SK-N-SH treated with all-trans-retinoic acid at 6 μM for 48 hours (cell line): ENCODE measurements around the gene STAMBP.

Experiments used
- ATAC-seq: fragments of 200-7000 bp; cut with Tn5 transposase; 3 replicates; pipeline ENCODE4 v1.9.1; 2020; ENCODE audit warnings: mild to moderate bottlenecking, moderate library complexity
- ARNTL ChIP-seq: fragments of 450-650 bp; formaldehyde crosslinking; IDR thresholded peaks from 2 replicates; pipeline ENCODE4 v1.5.0; 2020; ENCODE audit warnings: low read depth, mild to moderate bottlenecking, moderate library complexity, borderline replicate concordance
- BACH2 ChIP-seq: fragments of 250-450 bp; sonication (Bioruptor Pico); IDR thresholded peaks from 2 replicates; pipeline ENCODE4 v1.9.0; 2021; ENCODE audit warnings: mild to moderate bottlenecking, borderline replicate concordance
- CSDC2 ChIP-seq: fragments of 250-450 bp; sonication (Bioruptor Pico); IDR thresholded peaks from 2 replicates; pipeline ENCODE4 v1.5.0; 2020; ENCODE audit warnings: mild to moderate bottlenecking, moderate library complexity
- ESRRG ChIP-seq: fragments of 250-450 bp; sonication (Bioruptor Pico); IDR thresholded peaks from 2 replicates; pipeline ENCODE4 v1.6.1; 2021; ENCODE audit warnings: mild to moderate bottlenecking
- GLIS3 ChIP-seq: fragments of 250-450 bp; sonication (Bioruptor Pico); IDR thresholded peaks from 2 replicates; pipeline ENCODE4 v1.5.0; 2020; ENCODE audit warnings: mild to moderate bottlenecking, moderate library complexity
- ISL1 ChIP-seq: fragments of 250-450 bp; sonication (Bioruptor Pico); IDR thresholded peaks from 2 replicates; pipeline ENCODE4 v2.1.2; 2022; ENCODE audit warnings: mild to moderate bottlenecking, moderate library complexity
- PATZ1 ChIP-seq: fragments of 250-450 bp; sonication (Bioruptor Pico); IDR thresholded peaks from 2 replicates; pipeline ENCODE4 v1.8.0; 2020; ENCODE audit warnings: mild to moderate bottlenecking, moderate library complexity, borderline replicate concordance
- POU6F1 ChIP-seq: fragments of 250-450 bp; sonication (Bioruptor Pico); IDR thresholded peaks from 2 replicates; pipeline ENCODE4 v1.8.0; 2021; ENCODE audit warnings: low read depth, mild to moderate bottlenecking, moderate library complexity, borderline replicate concordance
- PPARA ChIP-seq: fragments of 250-450 bp; sonication (Bioruptor Pico); IDR thresholded peaks from 2 replicates; pipeline ENCODE4 v1.5.0; 2020; ENCODE audit warnings: mild to moderate bottlenecking, borderline replicate concordance
- RARB ChIP-seq: fragments of 250-450 bp; sonication (Bioruptor Pico); IDR thresholded peaks from 2 replicates; pipeline ENCODE4 v1.8.0; 2021; ENCODE audit warnings: mild to moderate bottlenecking, moderate library complexity
- SNAI2 ChIP-seq: fragments of 250-450 bp; sonication (Bioruptor Pico); IDR thresholded peaks from 2 replicates; pipeline ENCODE4 v1.5.0; 2020; ENCODE audit warnings: mild to moderate bottlenecking, moderate library complexity
- TCF4 ChIP-seq: fragments of 250-450 bp; sonication (Bioruptor Pico); IDR thresholded peaks from 2 replicates; pipeline ENCODE4 v1.8.0; 2021; ENCODE audit warnings: mild to moderate bottlenecking, moderate library complexity, borderline replicate concordance
- TOX ChIP-seq: fragments of 250-450 bp; sonication (Bioruptor Pico); IDR thresholded peaks from 2 replicates; pipeline ENCODE4 v1.8.0; 2021; ENCODE audit warnings: mild to moderate bottlenecking, moderate library complexity, borderline replicate concordance
- ZC3H10 ChIP-seq: fragments of 250-450 bp; sonication (Bioruptor Pico); IDR thresholded peaks from 2 replicates; pipeline ENCODE4 v1.5.1; 2021; ENCODE audit warnings: mild to moderate bottlenecking, moderate library complexity
- ZFP3 ChIP-seq: fragments of 250-450 bp; sonication (Bioruptor Pico); IDR thresholded peaks from 2 replicates; pipeline ENCODE4 v1.5.0; 2020; ENCODE audit warnings: mild to moderate bottlenecking, moderate library complexity
- ZNF565 ChIP-seq: fragments of 450-650 bp; formaldehyde crosslinking; conservative IDR thresholded peaks from 2 replicates; pipeline ENCODE4 v1.5.0; 2020; ENCODE audit warnings: low read depth, mild to moderate bottlenecking, moderate library complexity
- ZNF70 ChIP-seq: fragments of 450-650 bp; formaldehyde crosslinking; IDR thresholded peaks from 2 replicates; pipeline ENCODE4 v1.5.0; 2020; ENCODE audit warnings: mild to moderate bottlenecking, moderate library complexity
- TF ChIP-seq, protein P1 (sequence below): fragments of 250-450 bp; sonication (Bioruptor Pico); IDR thresholded peaks from 2 replicates; pipeline ENCODE4 v1.5.1; 2021; ENCODE audit warnings: mild to moderate bottlenecking, moderate library complexity
- TF ChIP-seq, protein P2 (sequence below): fragments of 250-450 bp; sonication (Bioruptor Pico); IDR thresholded peaks from 2 replicates; pipeline ENCODE4 v1.5.0; 2020; ENCODE audit warnings: mild to moderate bottlenecking, moderate library complexity
- TF ChIP-seq, protein P3 (sequence below): fragments of 250-450 bp; sonication (Bioruptor Pico); IDR thresholded peaks from 2 replicates; pipeline ENCODE4 v1.5.1; 2020; ENCODE audit warnings: low read depth, mild to moderate bottlenecking, moderate library complexity

STAMBP gene

DNA sequence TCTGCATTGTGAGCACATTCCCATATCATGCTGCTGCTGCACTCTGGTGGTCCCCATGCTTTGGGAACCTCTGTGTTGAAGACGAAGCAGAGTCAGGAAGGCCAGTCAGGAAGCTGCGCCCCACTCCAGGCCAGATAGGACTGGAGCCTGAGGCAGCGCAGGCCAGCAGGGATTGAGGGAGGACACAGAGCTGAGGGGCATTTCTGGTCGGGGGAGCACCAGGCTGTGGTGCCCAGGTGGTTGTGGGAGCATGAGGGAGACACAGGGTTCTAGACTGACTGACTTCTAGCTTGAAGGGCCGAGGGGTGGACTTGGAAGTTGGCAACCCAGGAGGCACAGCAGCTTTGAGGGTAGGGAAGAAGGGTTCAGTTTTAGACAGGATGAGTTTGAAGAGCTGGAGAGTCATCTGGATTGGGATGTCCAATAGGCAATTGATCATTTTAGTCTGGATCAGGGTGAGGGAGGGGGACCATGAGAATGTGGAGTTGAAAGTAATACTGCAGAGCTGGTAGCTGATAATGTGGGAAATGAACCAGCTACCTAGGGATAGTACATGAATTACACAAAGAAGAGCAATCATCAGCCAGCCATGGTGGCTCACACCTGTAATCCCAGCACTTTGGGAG lies 62.6 kb downstream of the STAMBP start:
- no peak for TF ChIP-seq ARNTL (CRISPR knock-in tag)
- no peak for ATAC-seq

DNA sequence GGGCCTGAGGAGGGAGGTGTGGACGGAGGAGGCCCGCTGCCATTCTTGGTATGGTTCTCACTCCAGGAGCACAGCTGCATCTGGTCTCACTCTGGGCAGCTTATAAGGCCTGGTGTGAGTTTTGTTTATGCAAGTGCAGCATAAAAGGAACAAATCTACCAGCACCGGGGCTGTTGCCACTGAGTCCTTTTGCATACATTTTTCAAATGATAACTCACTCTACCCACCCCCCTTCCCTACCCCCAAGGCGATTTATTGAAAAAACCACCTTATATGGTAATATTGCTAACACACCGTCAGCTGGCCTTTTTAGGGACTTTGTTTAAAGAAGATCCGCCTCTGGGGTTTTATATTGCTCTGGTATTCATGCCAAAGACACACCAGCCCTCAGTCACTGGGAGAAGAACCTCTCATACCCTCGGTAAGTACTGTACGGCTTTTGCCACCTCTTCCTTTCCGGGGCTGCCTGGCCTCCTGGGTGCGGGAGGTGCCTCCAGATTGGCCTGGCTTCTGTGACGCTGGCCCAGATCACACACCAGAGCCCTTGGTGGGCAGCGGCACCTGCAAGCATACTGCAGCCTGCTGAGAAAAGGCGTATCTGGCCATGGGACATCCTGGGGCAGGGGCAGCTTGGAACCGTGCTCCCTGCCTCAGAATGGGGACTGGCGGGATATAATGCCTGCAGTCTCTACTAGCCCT lies 64.0 kb downstream of the STAMBP start, which contains the start of gene ACTG2:
ACTG2 (plus strand) TSS at position 378 of the 699 bp plus-strand sequence. CDS start 8,304 bp downstream, outside the sequence.
- ATAC-seq: no peak
- TF ChIP-seq CSDC2 (CRISPR knock-in tag) (no peak), ZFP3 (CRISPR knock-in tag) (no peak), PPARA (CRISPR knock-in tag) (no peak), ISL1 (no peak), GLIS3 (CRISPR knock-in tag) (no peak), ARNTL (CRISPR knock-in tag) (no peak), PATZ1 (CRISPR knock-in tag) (no peak), ZC3H10 (CRISPR knock-in tag) (no peak), TOX (CRISPR knock-in tag) (no peak)
- TF ChIP-seq, protein P1, sequence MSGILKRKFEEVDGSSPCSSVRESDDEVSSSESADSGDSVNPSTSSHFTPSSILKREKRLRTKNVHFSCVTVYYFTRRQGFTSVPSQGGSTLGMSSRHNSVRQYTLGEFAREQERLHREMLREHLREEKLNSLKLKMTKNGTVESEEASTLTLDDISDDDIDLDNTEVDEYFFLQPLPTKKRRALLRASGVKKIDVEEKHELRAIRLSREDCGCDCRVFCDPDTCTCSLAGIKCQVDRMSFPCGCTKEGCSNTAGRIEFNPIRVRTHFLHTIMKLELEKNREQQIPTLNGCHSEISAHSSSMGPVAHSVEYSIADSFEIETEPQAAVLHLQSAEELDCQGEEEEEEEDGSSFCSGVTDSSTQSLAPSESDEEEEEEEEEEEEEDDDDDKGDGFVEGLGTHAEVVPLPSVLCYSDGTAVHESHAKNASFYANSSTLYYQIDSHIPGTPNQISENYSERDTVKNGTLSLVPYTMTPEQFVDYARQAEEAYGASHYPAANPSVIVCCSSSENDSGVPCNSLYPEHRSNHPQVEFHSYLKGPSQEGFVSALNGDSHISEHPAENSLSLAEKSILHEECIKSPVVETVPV (CRISPR knock-in tag): no peak
- TF ChIP-seq, protein P2, sequence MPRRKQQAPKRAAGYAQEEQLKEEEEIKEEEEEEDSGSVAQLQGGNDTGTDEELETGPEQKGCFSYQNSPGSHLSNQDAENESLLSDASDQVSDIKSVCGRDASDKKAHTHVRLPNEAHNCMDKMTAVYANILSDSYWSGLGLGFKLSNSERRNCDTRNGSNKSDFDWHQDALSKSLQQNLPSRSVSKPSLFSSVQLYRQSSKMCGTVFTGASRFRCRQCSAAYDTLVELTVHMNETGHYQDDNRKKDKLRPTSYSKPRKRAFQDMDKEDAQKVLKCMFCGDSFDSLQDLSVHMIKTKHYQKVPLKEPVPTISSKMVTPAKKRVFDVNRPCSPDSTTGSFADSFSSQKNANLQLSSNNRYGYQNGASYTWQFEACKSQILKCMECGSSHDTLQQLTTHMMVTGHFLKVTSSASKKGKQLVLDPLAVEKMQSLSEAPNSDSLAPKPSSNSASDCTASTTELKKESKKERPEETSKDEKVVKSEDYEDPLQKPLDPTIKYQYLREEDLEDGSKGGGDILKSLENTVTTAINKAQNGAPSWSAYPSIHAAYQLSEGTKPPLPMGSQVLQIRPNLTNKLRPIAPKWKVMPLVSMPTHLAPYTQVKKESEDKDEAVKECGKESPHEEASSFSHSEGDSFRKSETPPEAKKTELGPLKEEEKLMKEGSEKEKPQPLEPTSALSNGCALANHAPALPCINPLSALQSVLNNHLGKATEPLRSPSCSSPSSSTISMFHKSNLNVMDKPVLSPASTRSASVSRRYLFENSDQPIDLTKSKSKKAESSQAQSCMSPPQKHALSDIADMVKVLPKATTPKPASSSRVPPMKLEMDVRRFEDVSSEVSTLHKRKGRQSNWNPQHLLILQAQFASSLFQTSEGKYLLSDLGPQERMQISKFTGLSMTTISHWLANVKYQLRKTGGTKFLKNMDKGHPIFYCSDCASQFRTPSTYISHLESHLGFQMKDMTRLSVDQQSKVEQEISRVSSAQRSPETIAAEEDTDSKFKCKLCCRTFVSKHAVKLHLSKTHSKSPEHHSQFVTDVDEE (CRISPR knock-in tag): no peak

DNA sequence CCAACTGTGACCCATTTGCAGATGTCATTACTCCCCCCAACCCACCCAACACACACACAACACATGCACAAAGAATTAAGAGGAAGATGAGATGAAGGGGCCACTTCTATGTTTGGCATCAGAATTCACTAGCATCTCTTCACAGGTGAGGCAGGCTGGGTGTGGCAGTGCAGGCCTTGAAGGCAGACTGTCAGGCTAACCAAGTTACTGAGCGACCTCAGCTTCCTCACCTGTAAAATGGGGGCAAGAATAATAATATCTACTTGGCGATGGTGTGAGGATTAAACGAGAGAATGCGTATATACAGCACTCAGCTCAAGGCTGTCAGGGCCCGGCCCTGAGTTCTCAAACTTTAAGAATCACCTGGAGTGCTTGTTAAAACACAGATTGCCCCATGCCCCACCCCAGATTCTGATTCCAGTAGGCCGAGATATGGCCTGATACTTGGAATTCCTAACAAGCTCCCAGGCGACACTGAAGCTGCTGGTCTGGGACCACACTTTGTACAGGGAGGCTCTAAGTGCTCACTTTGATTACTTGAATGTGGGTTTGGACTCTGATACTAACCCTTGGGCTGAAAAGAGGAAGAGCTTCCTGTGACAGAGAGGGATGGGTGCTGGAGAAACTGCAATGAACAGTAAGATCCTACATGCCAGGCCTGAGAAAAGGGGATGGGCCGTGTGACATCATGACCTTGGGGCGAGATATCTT lies 65.2 kb downstream of the STAMBP start:
- TF ChIP-seq PPARA (CRISPR knock-in tag) (no peak), CSDC2 (CRISPR knock-in tag) (no peak), RARB (no peak), ESRRG (CRISPR knock-in tag) (no peak), GLIS3 (CRISPR knock-in tag) (no peak), TCF4 (CRISPR knock-in tag) (no peak), ZNF70 (CRISPR knock-in tag) (no peak), ZNF565 (CRISPR knock-in tag) (no peak), ARNTL (CRISPR knock-in tag) (no peak), BACH2 (CRISPR knock-in tag) (no peak), ZC3H10 (CRISPR knock-in tag) (no peak), ZFP3 (CRISPR knock-in tag) (no peak)
- TF ChIP-seq, protein P3, sequence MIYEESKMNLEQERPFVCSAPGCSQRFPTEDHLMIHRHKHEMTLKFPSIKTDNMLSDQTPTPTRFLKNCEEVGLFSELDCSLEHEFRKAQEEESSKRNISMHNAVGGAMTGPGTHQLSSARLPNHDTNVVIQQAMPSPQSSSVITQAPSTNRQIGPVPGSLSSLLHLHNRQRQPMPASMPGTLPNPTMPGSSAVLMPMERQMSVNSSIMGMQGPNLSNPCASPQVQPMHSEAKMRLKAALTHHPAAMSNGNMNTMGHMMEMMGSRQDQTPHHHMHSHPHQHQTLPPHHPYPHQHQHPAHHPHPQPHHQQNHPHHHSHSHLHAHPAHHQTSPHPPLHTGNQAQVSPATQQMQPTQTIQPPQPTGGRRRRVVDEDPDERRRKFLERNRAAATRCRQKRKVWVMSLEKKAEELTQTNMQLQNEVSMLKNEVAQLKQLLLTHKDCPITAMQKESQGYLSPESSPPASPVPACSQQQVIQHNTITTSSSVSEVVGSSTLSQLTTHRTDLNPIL: no peak
- ATAC-seq: no peak

DNA sequence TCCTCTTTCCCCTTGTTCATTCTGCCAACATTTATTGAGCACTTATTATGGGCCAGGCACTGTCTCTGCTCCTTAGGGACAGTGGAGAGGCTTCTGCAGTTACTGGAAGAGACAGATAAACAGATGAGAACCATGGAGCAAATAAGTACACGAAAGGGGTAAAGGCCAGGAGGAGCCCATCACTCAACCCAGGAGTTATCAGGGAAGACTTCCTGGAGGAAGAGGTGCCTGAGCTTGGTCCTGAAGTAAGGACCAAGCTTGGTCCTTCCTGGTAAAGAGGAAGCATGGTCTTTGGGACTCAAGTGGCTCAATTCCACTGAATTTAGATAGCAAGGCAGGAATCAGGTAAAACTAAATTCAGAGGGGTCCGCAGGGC lies 65.7 kb downstream of the STAMBP start:
- ATAC-seq: no peak
- TF ChIP-seq CSDC2 (CRISPR knock-in tag): no peak
- no peak for TF ChIP-seq TOX (CRISPR knock-in tag)
- no peak for TF ChIP-seq TCF4 (CRISPR knock-in tag)
- no peak for TF ChIP-seq POU6F1 (CRISPR knock-in tag)
- TF ChIP-seq SNAI2 (CRISPR knock-in tag): no peak
- TF ChIP-seq, protein P2 (CRISPR knock-in tag): no peak
